Activated B cell treated with CpG ODN at 0.5 μM for 24 hours (primary cell): Measurements from ENCODE around the gene EEFSEC. TPM values are rescaled to one million over a fixed set of nuclear protein-coding genes. Genes with fewer than 3 reads are reported as not detected.
A peak's percentile ranks its signal among the peaks of the same experiment; 100 is the strongest.

ENCODE experiments used
- ATAC-seq: fragments of 200-7000 bp; cut with Tn5 transposase; one replicate; pipeline ENCODE4 v1.10.0; 2021; ENCODE audit warnings: low read depth, mild to moderate bottlenecking, moderate library complexity
- CTCF ChIA-PET: fragments of 350-600 bp; sonication (Branson Sonifier 250); formaldehyde crosslinking; loops from one replicate; lab custom pipeline; 2021; ENCODE audit warnings: antibody characterized with exemption; lab: Charles Lee
- POLR2A ChIA-PET: fragments of 350-600 bp; sonication (Branson Sonifier 250); formaldehyde crosslinking; loops from one replicate; lab custom pipeline; 2021; ENCODE audit warnings: antibody characterized with exemption; lab: Charles Lee
- DNase-seq: peaks from one replicate; pipeline ENCODE4 v3.0.0; 2022
- H3K27ac Mint-ChIP-seq: one replicate; pipeline ENCODE4 v1.8.0; 2020; ENCODE audit warnings: mixed read lengths
- H3K27me3 Mint-ChIP-seq: one replicate; pipeline ENCODE4 v1.8.0; 2021; ENCODE audit warnings: mixed read lengths
- H3K36me3 Mint-ChIP-seq: one replicate; pipeline ENCODE4 v1.8.0; 2021; ENCODE audit warnings: low read depth, mixed read lengths
- H3K4me1 Mint-ChIP-seq: one replicate; pipeline ENCODE4 v1.8.0; 2021; ENCODE audit warnings: mixed read lengths
- H3K4me3 Mint-ChIP-seq: one replicate; pipeline ENCODE4 v1.8.0; 2020; ENCODE audit warnings: mild to moderate bottlenecking, mixed read lengths
- H3K9me3 Mint-ChIP-seq: one replicate; pipeline ENCODE4 v1.8.0; 2020; ENCODE audit warnings: mixed read lengths
- intact Hi-C: fragments of 100-400 bp; cut with micrococcal nuclease; formaldehyde crosslinking; loops from one replicate; pipeline ENCODE4 v1.15.1; 2024
- total RNA-seq: library from RNA; stranded (reverse); gene quantifications from 2 replicates; pipeline ENCODE4 v1.2.3, GENCODE V29; 2022
- TF ChIP-seq, protein P1 (sequence below): fragments of 200-600 bp; IDR thresholded peaks from one replicate; pipeline ENCODE4 v1.8.0; 2022; ENCODE audit warnings: antibody characterized with exemption, mild to moderate bottlenecking

Gene EEFSEC
- total RNA-seq, 1 donor from 2014 or later: 20.0 TPM

DNA sequence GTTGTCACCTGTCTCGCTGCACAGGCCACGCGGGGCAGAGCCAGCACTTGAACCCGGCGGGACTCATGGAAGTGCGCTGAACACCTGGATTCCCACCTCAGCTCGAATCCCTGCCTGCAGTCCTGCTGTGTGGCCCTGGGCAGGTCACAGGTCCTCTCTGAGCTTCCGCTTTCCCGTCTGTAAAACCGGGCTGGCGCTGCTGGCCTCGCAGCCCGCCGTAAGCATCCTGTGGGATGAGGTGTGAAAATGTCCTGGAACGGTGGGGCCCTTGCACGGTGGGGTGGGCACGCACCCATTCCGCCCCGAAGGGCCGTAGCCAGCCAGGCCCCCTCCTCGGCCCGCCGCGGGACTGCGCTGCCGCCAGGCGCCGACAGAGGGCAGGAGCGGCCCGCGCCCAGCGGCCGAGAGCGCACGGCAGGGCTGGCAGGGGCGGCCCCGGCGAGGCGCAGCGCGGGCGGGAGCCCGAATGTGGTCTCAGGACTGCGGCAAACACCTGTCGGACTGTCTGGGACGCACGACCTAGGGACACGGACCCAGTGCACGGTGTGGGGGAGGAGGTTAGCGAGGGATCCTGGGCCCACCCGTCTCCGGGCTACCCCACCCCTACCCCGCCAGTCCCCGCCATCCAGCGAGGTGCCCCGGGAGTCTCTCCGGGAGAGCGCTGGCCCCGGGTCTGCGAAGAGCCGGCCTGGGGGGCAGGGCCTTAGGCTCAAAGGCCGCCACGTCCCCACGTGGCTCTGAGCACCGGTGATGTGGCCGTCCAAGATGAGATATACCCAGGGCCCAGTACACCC is 273.0 kb downstream of the EEFSEC start:
- TF ChIP-seq, protein P1, sequence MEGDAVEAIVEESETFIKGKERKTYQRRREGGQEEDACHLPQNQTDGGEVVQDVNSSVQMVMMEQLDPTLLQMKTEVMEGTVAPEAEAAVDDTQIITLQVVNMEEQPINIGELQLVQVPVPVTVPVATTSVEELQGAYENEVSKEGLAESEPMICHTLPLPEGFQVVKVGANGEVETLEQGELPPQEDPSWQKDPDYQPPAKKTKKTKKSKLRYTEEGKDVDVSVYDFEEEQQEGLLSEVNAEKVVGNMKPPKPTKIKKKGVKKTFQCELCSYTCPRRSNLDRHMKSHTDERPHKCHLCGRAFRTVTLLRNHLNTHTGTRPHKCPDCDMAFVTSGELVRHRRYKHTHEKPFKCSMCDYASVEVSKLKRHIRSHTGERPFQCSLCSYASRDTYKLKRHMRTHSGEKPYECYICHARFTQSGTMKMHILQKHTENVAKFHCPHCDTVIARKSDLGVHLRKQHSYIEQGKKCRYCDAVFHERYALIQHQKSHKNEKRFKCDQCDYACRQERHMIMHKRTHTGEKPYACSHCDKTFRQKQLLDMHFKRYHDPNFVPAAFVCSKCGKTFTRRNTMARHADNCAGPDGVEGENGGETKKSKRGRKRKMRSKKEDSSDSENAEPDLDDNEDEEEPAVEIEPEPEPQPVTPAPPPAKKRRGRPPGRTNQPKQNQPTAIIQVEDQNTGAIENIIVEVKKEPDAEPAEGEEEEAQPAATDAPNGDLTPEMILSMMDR: no peak
- DNase-seq (peak; percentile 66), ATAC-seq (peak; percentile 98)
- H3K27me3 Mint-ChIP-seq: peaks cover 22% of the 10 kb centered on the region
- H3K27ac Mint-ChIP-seq: no peak overlapping the region
- no peaks in the 10 kb centered on the region for H3K4me1 Mint-ChIP-seq
- ChIA-PET POLR2A (no interaction called here), CTCF (interaction anchor here (0.7 to 1.7 kb wide), 7 partner anchors 64 to 419 kb away, joined by 3 to 8 read pairs (median 3); no protein-coding TSS in a partner anchor)
- no peaks in the 10 kb centered on the region for H3K36me3 Mint-ChIP-seq
- intact Hi-C loops: loop anchor here (1.0 to 2.0 kb wide), 5 partner anchors 71 to 420 kb away; no protein-coding TSS in a partner anchor
- no peak overlapping the region for H3K4me3 Mint-ChIP-seq
- H3K9me3 Mint-ChIP-seq: no peaks in the 10 kb centered on the region

DNA sequence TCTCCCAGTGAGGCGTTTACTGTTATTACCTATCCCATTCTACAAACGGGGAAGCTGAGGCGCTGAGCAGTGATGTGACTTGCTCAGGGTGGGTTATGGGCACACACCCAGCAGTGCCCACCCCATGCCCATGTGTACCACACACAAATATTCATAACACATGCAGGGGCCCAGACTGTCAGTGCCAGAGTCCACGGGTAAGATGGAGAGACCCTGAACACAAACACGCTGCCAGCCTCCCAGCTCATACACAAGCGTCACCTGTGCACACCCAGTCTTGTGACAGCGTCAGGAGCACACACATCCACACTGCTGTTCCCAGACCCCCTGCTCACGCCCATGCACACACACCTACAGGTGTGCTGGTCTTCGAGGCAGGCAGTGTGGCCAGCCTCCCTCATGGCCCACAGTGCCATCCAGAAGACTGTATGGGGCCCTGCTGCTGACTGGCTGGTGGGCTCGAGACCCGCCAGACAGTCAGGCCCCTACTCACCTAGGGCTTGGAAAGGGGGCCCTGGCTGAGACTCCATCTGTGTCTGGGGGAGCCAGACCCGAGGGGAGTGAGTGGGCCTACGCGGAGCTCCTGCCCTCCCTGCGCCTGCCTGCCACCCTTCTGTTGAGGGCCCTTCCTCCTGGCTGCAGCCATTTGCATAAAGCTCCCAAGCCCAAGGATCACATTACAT is 274.0 kb downstream of the EEFSEC start:
- ChIA-PET POLR2A (no interaction called here), CTCF (interaction anchor here (0.7 to 1.7 kb wide), 3 partner anchors 71 to 418 kb away, joined by 3 to 4 read pairs (median 3); no protein-coding TSS in a partner anchor)
- H3K36me3 Mint-ChIP-seq: no peaks in the 10 kb centered on the region
- H3K4me1 Mint-ChIP-seq: peaks cover 5% of the 10 kb centered on the region
- no peaks in the 10 kb centered on the region for H3K9me3 Mint-ChIP-seq
- peaks cover 32% of the 10 kb centered on the region for H3K27me3 Mint-ChIP-seq
- TF ChIP-seq, protein P1: no peak
- H3K27ac Mint-ChIP-seq: no peak overlapping the region
- intact Hi-C loops: loop anchor here (2.0 kb wide), 1 partner anchor 419 kb away; no protein-coding TSS in a partner anchor
- ATAC-seq: no peak
- H3K4me3 Mint-ChIP-seq: no peak overlapping the region
- no peak for DNase-seq

DNA sequence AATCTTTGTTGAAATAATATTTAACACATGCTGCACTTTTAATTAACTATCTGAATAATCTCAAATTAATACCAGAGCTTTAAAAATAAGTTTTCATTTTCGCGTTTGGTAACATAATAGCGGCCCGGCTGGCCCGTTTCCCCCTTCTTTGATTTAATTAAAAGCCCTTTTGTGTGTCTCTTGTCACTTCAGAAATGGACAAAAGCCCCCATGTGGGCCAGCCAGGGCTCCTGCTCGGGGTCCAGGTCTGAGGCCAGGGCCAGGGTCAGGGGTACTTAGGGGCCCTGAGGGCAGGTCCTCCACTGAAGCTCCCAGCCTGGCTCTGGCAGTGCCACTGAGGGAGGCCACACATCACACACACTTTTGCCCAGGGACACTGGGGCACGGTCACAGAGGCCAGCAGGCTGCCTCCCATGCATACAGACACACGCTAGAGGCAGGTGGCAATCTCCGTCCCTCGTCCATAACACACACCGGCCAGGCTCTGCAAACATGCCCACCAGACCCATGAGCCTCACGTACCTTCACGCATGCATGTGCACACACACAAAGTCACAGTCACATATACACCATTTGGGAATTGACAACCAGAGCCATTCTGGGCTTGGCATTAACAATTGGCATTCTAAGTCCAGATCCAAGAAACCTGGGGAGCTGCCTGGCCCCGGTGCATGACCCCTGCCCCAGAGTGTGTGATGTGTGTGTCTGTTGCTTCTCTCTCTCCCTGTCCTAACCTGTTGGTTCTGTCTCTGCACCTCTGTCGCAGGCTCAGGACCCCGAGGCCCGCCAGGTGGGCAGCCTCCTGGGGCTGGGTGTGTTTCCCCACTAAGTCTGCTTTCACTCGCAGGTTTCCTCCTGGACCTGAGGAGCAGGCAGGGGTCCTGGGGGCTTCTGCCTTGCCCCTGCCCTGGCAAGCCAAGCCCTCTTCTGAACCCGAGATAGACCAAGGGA is 274.9 kb downstream of the EEFSEC start:
- Mint-ChIP-seq H3K4me1 (peaks cover 7% of the 10 kb centered on the region), H3K27ac (no peak overlapping the region), H3K9me3 (no peaks in the 10 kb centered on the region), H3K4me3 (no peak overlapping the region), H3K27me3 (peaks cover 34% of the 10 kb centered on the region), H3K36me3 (no peaks in the 10 kb centered on the region)
- ATAC-seq (no peak), DNase-seq (no peak)
- ChIA-PET CTCF (no interaction called here), POLR2A (no interaction called here)
- intact Hi-C loops: loop anchor here (2.0 kb wide), 1 partner anchor 419 kb away; no protein-coding TSS in a partner anchor
- TF ChIP-seq, protein P1: no peak

DNA sequence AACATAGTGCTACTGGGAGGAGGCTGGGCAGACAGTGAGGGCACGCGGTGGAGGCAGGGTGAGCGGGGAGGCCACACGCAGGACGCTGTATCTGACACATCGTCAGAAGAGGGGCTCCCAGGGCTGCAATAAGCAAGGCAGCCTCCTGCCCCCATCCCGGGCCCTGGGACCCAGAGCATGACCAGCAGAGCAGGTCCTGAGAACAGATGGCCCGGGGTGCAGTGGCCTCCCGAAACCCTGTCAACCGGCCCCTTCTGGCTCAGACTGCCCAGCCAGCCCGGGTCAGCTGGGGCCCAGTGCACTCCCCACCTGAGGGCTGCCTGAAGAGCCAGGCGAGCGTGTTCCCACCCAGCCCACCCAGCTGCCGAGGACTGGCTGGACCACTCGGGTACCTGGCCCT is 276.0 kb downstream of the EEFSEC start:
- POLR2A ChIA-PET: no interaction called here
- CTCF ChIA-PET: no interaction called here
- intact Hi-C loops: no loop called here
- no peak overlapping the region for H3K4me3 Mint-ChIP-seq
- TF ChIP-seq, protein P1: no peak
- no peaks in the 10 kb centered on the region for H3K36me3 Mint-ChIP-seq
- H3K27me3 Mint-ChIP-seq: peaks cover 44% of the 10 kb centered on the region
- peaks cover 7% of the 10 kb centered on the region for H3K4me1 Mint-ChIP-seq
- H3K9me3 Mint-ChIP-seq: no peaks in the 10 kb centered on the region
- no peak overlapping the region for H3K27ac Mint-ChIP-seq
- no peak for ATAC-seq
- no peak for DNase-seq
